HFF-Myc (cell line): Measurements from ENCODE around the gene TMEM9.
"Not testable (repeated sequence)": the region's sequence is repeated elsewhere in the genome, so short reads cannot be mapped to it uniquely, and the experiment has no call there.

Experiments used
- DNase-seq: peaks from one replicate; pipeline ENCODE4 v3.0.0-alpha.2; 2011; ENCODE audit warnings: low read depth; ENCODE audit errors: extremely low read depth
- H3K4me3 ChIP-seq: replicated peaks from 2 replicates; pipeline ENCODE4 v1.5.1; 2011; ENCODE audit warnings: low read depth, mild to moderate bottlenecking, control low read depth, low read length
- TF ChIP-seq, protein P1 (sequence below): IDR thresholded peaks from 2 replicates; pipeline ENCODE4 v1.5.1; 2012; ENCODE audit warnings: mild to moderate bottlenecking, low read depth, low read length, control low read depth; ENCODE audit errors: missing control alignments

The TMEM9 gene

GRCh38 chr1:201170533-201171062, 16.3 kb upstream of the TMEM9 start:
- DNase-seq, result no peak
- H3K4me3 ChIP-seq, result peak overlapping the region; percentile 55
- TF ChIP-seq, protein P1, sequence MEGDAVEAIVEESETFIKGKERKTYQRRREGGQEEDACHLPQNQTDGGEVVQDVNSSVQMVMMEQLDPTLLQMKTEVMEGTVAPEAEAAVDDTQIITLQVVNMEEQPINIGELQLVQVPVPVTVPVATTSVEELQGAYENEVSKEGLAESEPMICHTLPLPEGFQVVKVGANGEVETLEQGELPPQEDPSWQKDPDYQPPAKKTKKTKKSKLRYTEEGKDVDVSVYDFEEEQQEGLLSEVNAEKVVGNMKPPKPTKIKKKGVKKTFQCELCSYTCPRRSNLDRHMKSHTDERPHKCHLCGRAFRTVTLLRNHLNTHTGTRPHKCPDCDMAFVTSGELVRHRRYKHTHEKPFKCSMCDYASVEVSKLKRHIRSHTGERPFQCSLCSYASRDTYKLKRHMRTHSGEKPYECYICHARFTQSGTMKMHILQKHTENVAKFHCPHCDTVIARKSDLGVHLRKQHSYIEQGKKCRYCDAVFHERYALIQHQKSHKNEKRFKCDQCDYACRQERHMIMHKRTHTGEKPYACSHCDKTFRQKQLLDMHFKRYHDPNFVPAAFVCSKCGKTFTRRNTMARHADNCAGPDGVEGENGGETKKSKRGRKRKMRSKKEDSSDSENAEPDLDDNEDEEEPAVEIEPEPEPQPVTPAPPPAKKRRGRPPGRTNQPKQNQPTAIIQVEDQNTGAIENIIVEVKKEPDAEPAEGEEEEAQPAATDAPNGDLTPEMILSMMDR, result no peak

DNA sequence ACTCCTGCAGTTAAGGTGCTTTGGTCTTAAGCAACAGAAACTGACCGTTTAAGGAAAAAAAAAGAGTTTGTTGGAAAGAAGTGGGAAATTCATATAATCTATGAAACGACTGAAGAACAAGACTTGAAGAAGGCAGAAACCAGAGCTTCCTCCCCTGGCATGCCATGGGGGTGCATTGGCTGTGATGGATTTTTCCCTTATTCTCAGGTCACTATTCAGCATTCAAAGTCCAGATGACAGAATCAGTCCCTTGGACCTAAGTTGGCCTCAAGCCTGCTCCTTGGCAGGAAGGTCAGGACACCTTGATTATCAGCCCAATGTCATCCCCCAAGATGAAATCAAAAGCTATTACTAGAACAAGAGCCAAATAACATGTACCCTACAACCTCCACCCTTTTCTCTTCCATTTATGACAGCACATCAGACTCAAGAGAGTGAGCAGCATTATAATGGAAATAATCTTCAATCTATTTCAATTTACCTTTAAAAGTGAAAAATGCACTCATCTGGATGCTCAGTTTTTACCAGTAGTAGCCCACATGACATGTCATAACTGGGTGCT, 15.8 kb upstream of the TMEM9 start:
- DNase-seq, result no peak
- TF ChIP-seq, protein P1, result no peak
- no peak overlapping the region for H3K4me3 ChIP-seq

DNA sequence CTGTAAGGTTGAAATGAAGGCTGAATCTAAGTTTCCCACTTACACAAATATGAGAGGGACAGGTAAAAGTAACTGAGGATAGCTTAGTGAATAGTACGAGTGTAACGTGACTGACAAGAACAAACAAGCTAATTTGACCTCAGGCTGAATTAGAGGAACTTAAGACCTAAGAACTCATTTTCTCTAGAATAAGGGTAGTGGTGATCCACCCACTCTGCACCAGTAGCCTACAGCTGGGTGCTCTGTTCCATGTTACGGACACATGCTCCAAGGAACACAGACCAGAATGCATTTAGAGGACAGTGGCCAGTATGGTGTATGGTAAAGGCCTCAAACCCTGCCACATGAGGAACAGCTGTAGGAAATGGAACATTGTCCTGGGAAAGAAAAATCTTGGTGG, 14.9 kb upstream of the TMEM9 start:
- no peak overlapping the region for H3K4me3 ChIP-seq
- TF ChIP-seq, protein P1, result no peak
- no peak for DNase-seq

GRCh38 chr1:201167041-201167991, 13.0 kb upstream of the TMEM9 start:
- no peak for DNase-seq
- TF ChIP-seq, protein P1, result no peak
- H3K4me3 ChIP-seq, result no peak overlapping the region

DNA sequence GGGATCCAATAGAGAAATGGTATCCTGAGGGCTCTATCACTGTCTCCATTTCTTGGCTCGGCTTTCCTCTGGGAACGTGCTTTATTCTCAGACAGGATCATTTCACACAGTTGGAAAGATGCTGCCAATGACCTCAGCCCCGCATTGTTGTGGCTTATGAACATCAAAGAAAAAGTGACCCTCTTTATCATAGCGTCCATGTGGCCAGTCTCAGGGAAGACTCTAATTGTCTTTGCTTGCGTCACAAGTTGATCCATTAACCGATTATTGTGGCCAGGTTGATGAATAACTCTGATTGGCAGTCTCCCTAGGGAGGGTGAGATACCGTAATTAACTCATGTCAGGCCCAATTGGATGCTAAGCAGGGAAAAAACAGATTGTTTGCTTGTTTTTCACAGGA, 10.4 kb upstream of the TMEM9 start:
- TF ChIP-seq, protein P1, result no peak
- no peak overlapping the region for H3K4me3 ChIP-seq
- DNase-seq, result no peak

- no peak for DNase-seq
- H3K4me3 ChIP-seq, result no peak overlapping the region
- TF ChIP-seq, protein P1, result no peak
Measured at GRCh38 chr1:201163707-201164106, 9.4 kb upstream of the TMEM9 start.

DNA sequence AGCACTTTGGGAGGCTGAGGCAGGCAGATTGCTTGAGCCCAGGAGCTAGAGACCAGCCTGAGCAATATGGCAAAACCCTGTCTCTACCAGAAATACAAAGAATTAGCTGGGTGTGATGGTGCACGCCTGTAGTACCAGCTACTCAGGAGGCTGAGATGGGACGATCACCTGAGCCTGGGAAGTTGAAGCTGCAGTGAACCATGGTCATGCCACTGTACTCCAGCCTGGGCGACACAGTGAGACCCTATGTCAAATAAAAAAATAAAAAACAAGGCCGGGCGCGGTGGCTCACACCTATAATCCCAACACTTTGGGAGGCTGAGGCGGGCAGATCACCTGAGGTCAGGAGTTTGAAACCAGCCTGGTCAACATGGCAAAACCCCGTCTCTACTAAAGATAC, 8.8 kb upstream of the TMEM9 start:
- not testable (repeated sequence) for H3K4me3 ChIP-seq, DNase-seq
